AG09309 (cell line): Measurements from ENCODE around the gene SHCBP1L.

Source experiments
- DNase-seq: peaks from one replicate; pipeline ENCODE4 v3.0.0-alpha.2; 2010; ENCODE audit warnings: low read depth
- H3K4me3 ChIP-seq: 2 replicates; pipeline ENCODE4 v1.5.1; 2011; ENCODE audit warnings: mild to moderate bottlenecking, low read depth, low read length, moderate library complexity; ENCODE audit not compliant: control insufficient read depth
- TF ChIP-seq, protein P1 (sequence below): IDR thresholded peaks from 2 replicates; pipeline ENCODE4 v1.5.1; 2011; ENCODE audit warnings: mild to moderate bottlenecking, low read depth, low read length, inconsistent platforms; ENCODE audit not compliant: insufficient read depth, control insufficient read depth; ENCODE audit errors: missing control alignments

SHCBP1L gene

GRCh38 chr1:182885591-182885990, 67.4 kb downstream of the SHCBP1L start:
- no peak for DNase-seq
- H3K4me3 ChIP-seq, result no peak overlapping the region
- TF ChIP-seq, protein P1, sequence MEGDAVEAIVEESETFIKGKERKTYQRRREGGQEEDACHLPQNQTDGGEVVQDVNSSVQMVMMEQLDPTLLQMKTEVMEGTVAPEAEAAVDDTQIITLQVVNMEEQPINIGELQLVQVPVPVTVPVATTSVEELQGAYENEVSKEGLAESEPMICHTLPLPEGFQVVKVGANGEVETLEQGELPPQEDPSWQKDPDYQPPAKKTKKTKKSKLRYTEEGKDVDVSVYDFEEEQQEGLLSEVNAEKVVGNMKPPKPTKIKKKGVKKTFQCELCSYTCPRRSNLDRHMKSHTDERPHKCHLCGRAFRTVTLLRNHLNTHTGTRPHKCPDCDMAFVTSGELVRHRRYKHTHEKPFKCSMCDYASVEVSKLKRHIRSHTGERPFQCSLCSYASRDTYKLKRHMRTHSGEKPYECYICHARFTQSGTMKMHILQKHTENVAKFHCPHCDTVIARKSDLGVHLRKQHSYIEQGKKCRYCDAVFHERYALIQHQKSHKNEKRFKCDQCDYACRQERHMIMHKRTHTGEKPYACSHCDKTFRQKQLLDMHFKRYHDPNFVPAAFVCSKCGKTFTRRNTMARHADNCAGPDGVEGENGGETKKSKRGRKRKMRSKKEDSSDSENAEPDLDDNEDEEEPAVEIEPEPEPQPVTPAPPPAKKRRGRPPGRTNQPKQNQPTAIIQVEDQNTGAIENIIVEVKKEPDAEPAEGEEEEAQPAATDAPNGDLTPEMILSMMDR, result no peak

DNA sequence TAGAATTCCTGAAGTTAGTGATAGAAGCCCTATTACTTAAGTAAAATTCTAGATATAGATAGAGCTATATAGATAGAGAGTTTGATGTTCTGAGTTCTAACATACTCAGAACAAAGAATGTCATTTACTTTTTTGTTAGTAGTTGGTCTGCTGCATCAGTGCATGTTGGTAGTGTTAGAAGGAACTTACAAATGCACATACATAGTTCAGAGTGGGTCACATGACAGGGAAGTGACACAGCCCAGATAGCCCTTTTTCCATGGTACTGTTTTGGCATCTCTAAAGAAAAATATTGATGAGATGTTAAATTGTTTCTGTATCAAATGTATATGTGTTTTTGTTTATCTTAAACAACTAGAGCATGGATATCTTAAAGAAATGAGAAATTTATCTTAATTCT, 68.1 kb downstream of the SHCBP1L start:
- TF ChIP-seq, protein P1, result no peak
- no peak for DNase-seq
- H3K4me3 ChIP-seq, result no peak overlapping the region

DNA sequence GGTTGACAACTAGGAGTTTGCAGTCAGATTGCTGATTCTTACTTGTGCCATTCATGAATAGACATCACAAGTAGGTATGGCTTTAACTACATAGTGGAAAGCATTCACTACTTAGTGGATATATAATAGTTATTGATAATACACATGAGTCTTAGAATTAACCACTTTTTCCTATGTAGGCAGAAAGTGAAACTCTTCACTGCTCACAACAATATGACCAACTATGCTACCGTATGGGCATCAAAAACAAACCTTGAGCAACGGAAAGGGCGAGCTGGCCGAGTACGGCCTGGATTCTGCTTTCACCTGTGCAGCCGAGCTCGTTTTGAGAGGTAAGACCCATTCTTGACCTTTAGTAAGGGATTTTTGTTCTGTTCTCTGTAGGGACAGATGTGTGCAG, 75.1 kb downstream of the SHCBP1L start:
- DNase-seq, result no peak
- TF ChIP-seq, protein P1, result no peak
- no peak overlapping the region for H3K4me3 ChIP-seq

GRCh38 chr1:182877331-182877730, 75.6 kb downstream of the SHCBP1L start:
- DNase-seq, result no peak
- TF ChIP-seq, protein P1, result no peak
- H3K4me3 ChIP-seq, result no peak overlapping the region

GRCh38 chr1:182875889-182876288, 77.1 kb downstream of the SHCBP1L start:
- no peak overlapping the region for H3K4me3 ChIP-seq
- no peak for DNase-seq
- TF ChIP-seq, protein P1, result no peak

GRCh38 chr1:182872881-182873280, 80.1 kb downstream of the SHCBP1L start:
- H3K4me3 ChIP-seq, result no peak overlapping the region
- TF ChIP-seq, protein P1, result no peak
- DNase-seq, result no peak

GRCh38 chr1:182869241-182869666, 83.7 kb downstream of the SHCBP1L start:
- no peak overlapping the region for H3K4me3 ChIP-seq
- no peak for DNase-seq
- TF ChIP-seq, protein P1, result no peak
